Measurements from ENCODE around the gene ZNF236.
"Not testable (repeated sequence)": the region's sequence is repeated elsewhere in the genome, so short reads cannot be mapped to it uniquely, and the experiment has no call there.

Gene ZNF236

DNA sequence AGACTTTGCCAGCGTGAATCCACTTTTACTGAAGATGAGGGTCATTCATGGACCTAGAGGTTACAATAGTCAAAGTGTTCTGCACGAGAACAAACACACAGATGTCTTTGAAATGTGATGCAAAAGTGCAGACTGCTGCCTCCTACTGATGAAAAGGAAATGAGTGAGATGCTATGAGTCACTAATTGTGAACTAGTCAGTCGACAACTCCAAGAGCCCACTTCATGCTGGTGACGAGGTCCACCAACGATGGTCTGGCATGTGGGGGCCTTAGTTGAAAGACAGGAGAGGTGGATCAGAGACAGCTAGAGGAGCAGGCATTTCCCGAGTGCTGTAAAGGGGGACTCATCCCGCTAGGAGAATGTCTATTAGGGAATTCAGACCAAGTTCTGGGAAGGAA is 17.1 kb upstream of the ZNF236 start:
- peaks cover 17% of the 10 kb centered on the region for H3K36me3 Mint-ChIP-seq (ENCODE audit: insufficient read depth)
- ATAC-seq (replicated peaks) (no peak), DNase-seq (no peak)
- H3K4me3 Mint-ChIP-seq, result no peak overlapping the region
- H3K27ac Mint-ChIP-seq, result no peak overlapping the region
- H3K27me3 Mint-ChIP-seq, result peaks cover 6 to 12% of the 10 kb centered on the region in 2 donors
- H3K4me1 Mint-ChIP-seq (ENCODE audit: low read depth in 2 of 2), result peaks cover 9 to 20% of the 10 kb centered on the region in 2 donors
- no peaks in the 10 kb centered on the region for H3K9me3 Mint-ChIP-seq

DNA sequence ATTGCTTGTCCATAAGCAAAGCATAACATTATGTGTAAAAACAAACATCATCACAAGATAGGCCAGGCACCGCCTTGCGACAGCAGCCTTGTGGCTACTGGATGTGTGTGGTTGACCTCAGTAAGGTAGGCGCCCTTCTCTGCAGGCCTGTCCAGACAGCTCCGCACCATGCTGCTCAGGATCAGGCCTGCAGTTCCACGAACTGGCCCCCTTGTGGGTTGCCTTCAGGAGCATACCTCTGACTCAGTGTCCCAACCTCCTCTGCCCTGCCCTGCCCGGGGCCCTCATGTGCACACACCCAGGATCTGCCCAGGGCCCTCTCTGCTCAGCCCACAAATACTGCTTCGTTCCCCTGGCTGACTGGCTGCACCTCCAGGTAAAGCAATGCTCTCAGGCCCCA is 16.1 kb upstream of the ZNF236 start:
- peaks cover 20% of the 10 kb centered on the region for H3K36me3 Mint-ChIP-seq (ENCODE audit: insufficient read depth)
- H3K4me3 Mint-ChIP-seq, result no peak overlapping the region
- ATAC-seq (replicated peaks), result no peak
- H3K9me3 Mint-ChIP-seq, result no peaks in the 10 kb centered on the region
- no peak for DNase-seq
- peak overlapping the region in 1 of 2 donors; percentile 39 for H3K27ac Mint-ChIP-seq
- peaks cover 6 to 7% of the 10 kb centered on the region in 2 donors for H3K27me3 Mint-ChIP-seq
- peaks cover 9 to 20% of the 10 kb centered on the region in 2 donors for H3K4me1 Mint-ChIP-seq (ENCODE audit: low read depth in 2 of 2)

DNA sequence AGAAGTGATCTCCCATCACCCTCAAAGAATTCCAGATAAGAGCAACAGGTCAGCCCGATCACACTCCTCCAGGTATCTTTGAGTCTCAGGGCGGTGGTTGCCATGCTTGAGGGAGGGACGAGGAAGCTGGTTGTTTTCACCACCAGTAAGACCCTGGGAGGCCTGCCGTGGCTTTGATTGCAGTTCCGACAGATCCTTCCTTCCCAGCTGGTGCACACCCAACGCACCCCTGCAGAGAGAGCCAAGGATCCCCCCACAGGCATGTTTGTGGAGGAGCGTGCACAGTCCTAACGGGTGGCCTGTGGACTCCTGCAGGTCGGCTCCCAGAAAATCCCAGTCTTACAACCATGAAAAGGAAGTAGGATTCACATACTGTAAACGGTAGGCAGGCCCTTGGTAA is 13.8 kb upstream of the ZNF236 start:
- ATAC-seq (replicated peaks), result no peak
- no peaks in the 10 kb centered on the region for H3K9me3 Mint-ChIP-seq
- no peaks in the 10 kb centered on the region for H3K27me3 Mint-ChIP-seq
- H3K36me3 Mint-ChIP-seq (ENCODE audit: insufficient read depth), result peaks cover 25% of the 10 kb centered on the region
- H3K27ac Mint-ChIP-seq, result no peak overlapping the region
- peaks cover 3 to 8% of the 10 kb centered on the region in 2 donors for H3K4me1 Mint-ChIP-seq (ENCODE audit: low read depth in 2 of 2)
- H3K4me3 Mint-ChIP-seq, result no peak overlapping the region
- DNase-seq, result no peak

- H3K27ac Mint-ChIP-seq, result peak overlapping the region in 1 of 2 donors; percentile 76
- not testable (repeated sequence) for DNase-seq; ATAC-seq (replicated peaks); H3K4me3 Mint-ChIP-seq; H3K4me1 Mint-ChIP-seq (ENCODE audit: low read depth in 2 of 2); H3K27me3 Mint-ChIP-seq; H3K9me3 Mint-ChIP-seq
- H3K36me3 Mint-ChIP-seq (ENCODE audit: insufficient read depth), result peaks cover 35% of the 10 kb centered on the region
These were observed 10.8 kb upstream of the ZNF236 start for GRCh38 chr18:76811530-76811929.

- Mint-ChIP-seq H3K4me3 (no peak overlapping the region), H3K27me3 (no peaks in the 10 kb centered on the region), H3K9me3 (no peaks in the 10 kb centered on the region), H3K4me1 (ENCODE audit: low read depth in 2 of 2) (peaks cover 5 to 14% of the 10 kb centered on the region in 2 donors), H3K27ac (no peak overlapping the region), H3K36me3 (ENCODE audit: insufficient read depth) (peaks cover 39% of the 10 kb centered on the region)
- ATAC-seq (replicated peaks), result no peak
- DNase-seq, result no peak
These were observed 8.1 kb upstream of the ZNF236 start for GRCh38 chr18:76814256-76814655.

DNA sequence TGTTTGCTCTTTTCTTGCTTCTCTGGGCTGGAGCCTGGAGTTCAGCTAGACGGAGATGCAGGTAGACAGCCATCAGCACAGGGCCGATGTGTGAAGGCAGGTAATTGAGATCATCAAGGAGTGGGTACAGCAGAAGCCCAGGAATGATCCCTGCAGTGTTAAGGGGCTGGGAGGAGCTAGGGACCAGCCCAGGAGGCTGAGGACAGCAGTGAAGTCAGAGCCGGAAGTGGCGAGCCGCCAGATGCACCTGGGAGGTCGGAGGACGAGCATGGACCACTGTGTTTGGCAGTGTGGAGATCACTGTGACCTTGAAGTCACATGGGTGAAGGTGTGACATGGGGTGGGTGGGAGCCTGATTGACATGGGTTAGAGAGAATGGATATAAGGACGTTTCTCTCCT is 6.2 kb upstream of the ZNF236 start:
- Mint-ChIP-seq H3K27ac (peak overlapping the region in 1 of 2 donors; percentile 32), H3K4me1 (ENCODE audit: low read depth in 2 of 2) (peaks cover 20 to 25% of the 10 kb centered on the region in 2 donors), H3K9me3 (no peaks in the 10 kb centered on the region), H3K27me3 (no peaks in the 10 kb centered on the region), H3K36me3 (ENCODE audit: insufficient read depth) (peaks cover 36% of the 10 kb centered on the region), H3K4me3 (no peak overlapping the region)
- DNase-seq, result no peak
- ATAC-seq (replicated peaks), result no peak

- Mint-ChIP-seq H3K4me3 (no peak overlapping the region), H3K4me1 (ENCODE audit: low read depth in 2 of 2) (peaks cover 23 to 27% of the 10 kb centered on the region in 2 donors), H3K9me3 (no peaks in the 10 kb centered on the region), H3K27me3 (no peaks in the 10 kb centered on the region), H3K36me3 (ENCODE audit: insufficient read depth) (peaks cover 38% of the 10 kb centered on the region), H3K27ac (peak overlapping the region; percentile 46 to 57)
- no peak for ATAC-seq (replicated peaks)
- no peak for DNase-seq
These were observed 4.3 kb upstream of the ZNF236 start for GRCh38 chr18:76817888-76818611.

GRCh38 chr18:76819411-76820136 is 2.8 kb upstream of the ZNF236 start:
- Mint-ChIP-seq H3K4me1 (ENCODE audit: low read depth in 2 of 2) (peaks cover 30 to 33% of the 10 kb centered on the region in 2 donors), H3K4me3 (peak overlapping the region; percentile 94 to 95), H3K27me3 (no peaks in the 10 kb centered on the region), H3K9me3 (no peaks in the 10 kb centered on the region), H3K27ac (peak overlapping the region in 1 of 2 donors; percentile 44), H3K36me3 (ENCODE audit: insufficient read depth) (peaks cover 45% of the 10 kb centered on the region)
- DNase-seq (no peak), ATAC-seq (replicated peaks) (no peak)

DNA sequence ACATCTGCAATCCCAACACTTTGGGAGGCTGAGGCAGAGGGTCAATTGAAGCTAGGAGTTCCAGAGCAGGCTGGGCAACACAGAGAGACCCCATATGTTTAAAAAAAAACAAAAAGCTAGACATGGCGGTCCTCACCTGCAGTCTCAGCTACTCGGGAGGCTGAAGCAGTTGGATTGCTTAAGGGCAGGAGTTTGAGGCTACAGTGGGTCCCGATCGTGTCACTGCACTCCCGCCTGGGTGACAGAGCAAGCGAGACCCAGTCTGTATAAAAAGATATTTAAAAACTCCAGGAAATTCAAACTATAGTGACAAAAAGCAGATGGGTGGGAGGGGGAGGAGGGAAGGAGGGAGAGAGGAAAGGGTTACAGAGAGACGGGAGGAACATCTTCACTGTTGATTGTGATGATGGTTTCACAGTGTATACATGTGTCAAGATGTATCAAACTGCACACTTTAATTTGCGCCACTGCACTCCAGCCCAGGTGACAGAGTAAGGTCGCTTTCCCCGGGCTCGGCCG is 942 bp upstream of the ZNF236 start:
- DNase-seq (peak in 1 of 3 experiments; percentile 7), ATAC-seq (replicated peaks) (no peak)
- H3K4me3 Mint-ChIP-seq, result peak overlapping the region; percentile 94 to 95
- peaks cover 38% of the 10 kb centered on the region for H3K36me3 Mint-ChIP-seq (ENCODE audit: insufficient read depth)
- peaks cover 33 to 38% of the 10 kb centered on the region in 2 donors for H3K4me1 Mint-ChIP-seq (ENCODE audit: low read depth in 2 of 2)
- H3K27ac Mint-ChIP-seq, result peak overlapping the region; percentile 95 to 97
- no peaks in the 10 kb centered on the region for H3K27me3 Mint-ChIP-seq
- H3K9me3 Mint-ChIP-seq, result no peaks in the 10 kb centered on the region

DNA sequence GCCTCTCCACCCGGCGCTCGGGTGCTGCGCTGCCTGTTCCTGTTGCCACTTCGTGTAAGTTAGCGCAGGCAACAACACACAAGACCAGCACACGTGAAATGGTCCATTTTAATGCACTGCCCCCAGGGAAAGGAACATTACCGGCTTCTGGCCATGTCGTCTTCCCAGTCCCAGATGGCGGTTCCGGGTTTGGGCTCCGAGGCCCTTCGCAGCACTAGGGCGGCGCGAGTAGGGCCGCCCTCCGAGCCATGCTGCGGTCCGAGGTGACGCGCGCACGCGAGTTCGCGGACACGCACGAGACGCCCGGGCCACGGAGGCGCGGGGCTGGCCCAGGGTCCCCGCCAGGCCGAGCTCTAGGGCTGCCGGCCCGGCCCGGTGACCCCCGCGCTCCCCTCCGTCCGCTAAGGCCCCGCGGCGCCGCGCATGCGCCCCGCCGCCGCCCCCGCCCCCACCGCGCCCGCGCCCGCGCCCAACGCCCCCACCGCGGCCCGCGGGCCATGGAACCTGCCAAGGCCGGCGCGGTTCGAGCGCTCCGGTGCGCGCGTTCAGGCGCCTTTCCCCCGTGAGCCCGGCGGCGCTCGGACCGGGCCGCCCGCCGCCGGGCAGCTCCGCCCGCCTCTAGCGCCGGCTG is 367 bp upstream of the ZNF236 start:
- peaks cover 30 to 38% of the 10 kb centered on the region in 2 donors for H3K4me1 Mint-ChIP-seq (ENCODE audit: low read depth in 2 of 2)
- peak; percentile 55 to 68 (median 61) for DNase-seq
- H3K4me3 Mint-ChIP-seq, result peak overlapping the region; percentile 94 to 95

GRCh38 chr18:76823161-76823538 is 793 bp downstream of the ZNF236 start:
- Mint-ChIP-seq H3K4me1 (ENCODE audit: low read depth in 2 of 2) (peaks cover 31 to 48% of the 10 kb centered on the region in 2 donors), H3K27ac (peak overlapping the region; percentile 60 to 87), H3K4me3 (peak overlapping the region; percentile 70 to 71), H3K9me3 (no peaks in the 10 kb centered on the region), H3K27me3 (no peaks in the 10 kb centered on the region), H3K36me3 (ENCODE audit: insufficient read depth) (peaks cover 25% of the 10 kb centered on the region)
- DNase-seq (no peak), ATAC-seq (replicated peaks) (no peak)

More for the DNA sequence above, 367 bp upstream of the ZNF236 start:
- ATAC-seq (replicated peaks), result peak; percentile 71
- H3K36me3 Mint-ChIP-seq (ENCODE audit: insufficient read depth), result peaks cover 33% of the 10 kb centered on the region
- H3K27me3 Mint-ChIP-seq, result no peaks in the 10 kb centered on the region
- H3K27ac Mint-ChIP-seq, result peak overlapping the region; percentile 95 to 97
- no peaks in the 10 kb centered on the region for H3K9me3 Mint-ChIP-seq

DNA sequence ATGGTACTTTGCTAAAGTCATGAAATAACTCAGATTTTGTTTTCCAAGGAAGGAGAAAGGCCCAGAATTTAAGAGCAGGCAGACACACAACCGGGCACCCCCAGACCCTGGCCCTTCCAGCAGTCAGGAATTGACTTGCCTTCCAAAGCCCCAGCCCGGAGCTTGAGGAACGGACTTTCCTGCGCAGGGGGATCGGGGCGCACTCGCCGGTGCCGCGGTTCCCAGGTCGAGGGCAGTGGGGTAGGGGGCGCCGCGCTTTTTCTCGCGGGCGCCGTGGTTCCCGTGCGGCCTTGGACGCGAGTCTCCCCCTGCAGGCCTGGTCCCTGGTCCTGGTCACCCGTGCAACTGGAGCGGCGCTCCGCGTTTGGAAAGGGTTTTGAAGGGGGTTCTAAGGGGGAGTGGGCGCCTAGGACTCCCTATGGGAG is 1.2 kb downstream of the ZNF236 start:
- peak overlapping the region; percentile 70 to 71 for H3K4me3 Mint-ChIP-seq
- ATAC-seq (replicated peaks), result no peak
- DNase-seq, result no peak
- H3K27me3 Mint-ChIP-seq, result no peaks in the 10 kb centered on the region
- H3K4me1 Mint-ChIP-seq (ENCODE audit: low read depth in 2 of 2), result peaks cover 28 to 44% of the 10 kb centered on the region in 2 donors
- no peaks in the 10 kb centered on the region for H3K9me3 Mint-ChIP-seq
- peak overlapping the region; percentile 60 to 87 for H3K27ac Mint-ChIP-seq
- H3K36me3 Mint-ChIP-seq (ENCODE audit: insufficient read depth), result peaks cover 21% of the 10 kb centered on the region

- Mint-ChIP-seq H3K27me3 (no peaks in the 10 kb centered on the region), H3K36me3 (ENCODE audit: insufficient read depth) (peaks cover 19% of the 10 kb centered on the region), H3K4me1 (ENCODE audit: low read depth in 2 of 2) (peaks cover 26 to 44% of the 10 kb centered on the region in 2 donors), H3K9me3 (no peaks in the 10 kb centered on the region), H3K27ac (peak overlapping the region; percentile 60 to 87), H3K4me3 (peak overlapping the region; percentile 70 to 71)
- no peak for DNase-seq
- no peak for ATAC-seq (replicated peaks)
These were observed 1.9 kb downstream of the ZNF236 start for GRCh38 chr18:76824145-76824676.
